ENCODE results near the gene NLGN4X. TPM values are rescaled to one million over a fixed set of nuclear protein-coding genes. Genes with fewer than 3 reads are reported as not detected.

Gene NLGN4X
- total and polyA plus RNA-seq, 9 donors = 14.7 to 52.8 (median 45.2) TPM

DNA sequence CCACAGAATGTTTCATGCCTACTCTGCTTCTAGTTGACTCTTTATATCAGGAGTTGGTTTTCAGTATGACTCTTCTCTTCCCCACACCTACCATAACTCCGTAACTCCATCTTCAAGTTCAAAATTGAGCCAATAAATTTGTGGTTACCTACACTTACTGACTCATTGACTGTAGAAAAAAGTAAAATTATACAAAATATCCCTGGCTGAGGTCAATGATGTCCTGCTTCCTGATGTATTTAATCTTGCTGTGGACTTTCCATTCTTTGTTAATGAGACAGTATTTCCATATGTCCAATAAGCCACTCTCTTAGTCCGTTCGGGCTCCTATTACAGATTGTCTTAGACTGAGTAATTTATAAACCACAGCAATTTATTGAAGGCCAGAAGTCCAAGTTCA, 9.9 kb upstream of the NLGN4X start:
- WGBS, 3 donors = 85 to 94% (median 87%) methylated on average over 3 of the region's 3 CpGs

GRCh38 chrX:6227935-6228334, 732 bp downstream of the NLGN4X start:
- Histone ChIP-seq H3K27ac (no peak overlapping the region), H3K27me3 (no peaks in the 10 kb centered on the region), H3K4me3 (peak overlapping the region; percentile 40), H3K36me3 (no peaks in the 10 kb centered on the region), H3K9me3 (no peaks in the 10 kb centered on the region), H3K4me1 (ENCODE audit: insufficient read depth) (no peaks in the 10 kb centered on the region)
- intact Hi-C loops (cut with DNase I) = no loop called here
- 1 to 4% (median 1%) methylated on average over 8 of the region's 8 CpGs for WGBS, 3 donors
- TF ChIP-seq POLR2A (IDR thresholded peaks at IDR 0.05) (no peak), CTCF (IDR thresholded peaks at IDR 0.05) (no peak), EP300 (IDR thresholded peaks at IDR 0.05) (no peak)
- no peak for DNase-seq

More for the DNA sequence above, 9.9 kb upstream of the NLGN4X start:
- DNase-seq = no peak
- no peaks in the 10 kb centered on the region for H3K9me3 ChIP-seq
- intact Hi-C loops (cut with DNase I) = no loop called here
- TF ChIP-seq POLR2A (IDR thresholded peaks at IDR 0.05) = no peak
- no peak for TF ChIP-seq EP300 (IDR thresholded peaks at IDR 0.05)
- TF ChIP-seq CTCF (IDR thresholded peaks at IDR 0.05) = no peak
- H3K4me3 ChIP-seq = no peak overlapping the region
- no peaks in the 10 kb centered on the region for H3K27me3 ChIP-seq
- H3K27ac ChIP-seq = no peak overlapping the region
- no peaks in the 10 kb centered on the region for H3K36me3 ChIP-seq
- H3K4me1 ChIP-seq (ENCODE audit: insufficient read depth) = no peaks in the 10 kb centered on the region

DNA sequence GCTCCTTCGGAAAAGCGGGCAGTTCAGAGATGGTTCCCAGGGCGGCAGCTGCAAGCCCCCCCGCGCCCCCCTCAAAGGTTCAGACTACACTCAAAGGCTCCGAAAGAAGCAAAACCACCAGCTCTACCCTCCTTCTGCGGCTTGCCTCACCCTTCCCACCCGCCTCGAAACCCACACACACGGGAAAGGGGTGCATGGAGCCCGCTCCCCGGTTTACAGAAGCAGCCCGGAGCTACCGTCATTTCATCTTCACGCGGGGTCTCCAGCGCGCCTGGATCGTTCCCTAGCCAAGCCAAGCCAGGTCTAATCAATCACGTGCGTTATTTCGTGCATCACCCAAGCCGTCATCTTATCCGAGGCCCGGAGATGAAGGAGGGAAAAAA, 1.2 kb downstream of the NLGN4X start:
- 0 to 1% (median 1%) methylated on average over 23 to 25 of the region's 25 CpGs for WGBS, 3 donors
- intact Hi-C loops (cut with DNase I) = no loop called here
- TF ChIP-seq POLR2A (IDR thresholded peaks at IDR 0.05) (no peak), EP300 (IDR thresholded peaks at IDR 0.05) (no peak), CTCF (IDR thresholded peaks at IDR 0.05) (no peak)
- peak overlapping the region; percentile 40 for H3K4me3 ChIP-seq
- H3K36me3 ChIP-seq = no peaks in the 10 kb centered on the region
- peak in 2 of 5 donors; percentile 13 to 31 for DNase-seq
- no peaks in the 10 kb centered on the region for H3K9me3 ChIP-seq
- peak overlapping the region in 1 of 2 donors; percentile 57 for H3K27ac ChIP-seq
- H3K4me1 ChIP-seq (ENCODE audit: insufficient read depth) = no peaks in the 10 kb centered on the region
- H3K27me3 ChIP-seq = no peaks in the 10 kb centered on the region

DNA sequence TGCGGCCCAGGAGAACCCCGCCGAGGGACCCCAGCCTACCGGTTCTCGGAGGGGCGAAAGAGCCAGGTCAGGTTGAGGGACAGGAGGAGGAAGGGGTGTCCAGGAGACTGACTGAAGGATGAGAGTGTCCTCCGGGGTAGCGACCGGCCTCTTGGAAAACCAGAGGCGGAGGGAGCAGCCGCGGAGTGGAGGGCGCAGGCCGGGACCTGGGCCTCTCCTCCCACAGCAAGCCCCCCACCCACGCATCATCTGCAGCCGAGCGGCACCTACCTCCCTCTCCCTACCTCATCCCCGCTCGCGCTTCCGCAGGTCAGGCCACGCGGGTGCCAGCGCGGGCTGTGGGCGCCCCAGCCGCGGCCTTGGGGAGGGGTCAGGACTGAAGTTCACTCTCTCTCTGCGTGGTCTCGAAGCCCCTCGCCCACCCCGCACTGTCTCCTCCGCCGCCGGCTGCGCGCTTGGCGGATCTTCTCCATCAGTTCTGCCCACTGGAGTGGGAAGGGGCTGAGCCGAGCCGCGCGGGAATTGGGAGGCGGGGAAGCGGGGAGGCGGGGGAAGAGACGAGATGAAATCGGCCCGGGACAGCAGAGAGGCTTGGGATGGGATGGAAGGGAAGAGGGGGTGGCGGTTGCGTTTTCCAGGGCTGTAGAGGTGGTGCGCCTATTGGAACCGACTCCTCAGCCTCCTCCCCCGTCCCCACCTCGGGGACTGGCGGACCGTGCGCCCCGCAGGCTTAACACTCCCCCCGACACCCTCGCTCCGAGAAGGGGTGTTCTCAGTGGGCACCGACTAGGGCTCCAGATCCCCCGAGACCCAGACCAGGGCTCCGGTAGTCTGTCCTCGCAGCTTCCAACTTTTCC, 1.8 kb downstream of the NLGN4X start:
- Histone ChIP-seq H3K9me3 (no peaks in the 10 kb centered on the region), H3K4me1 (ENCODE audit: insufficient read depth) (no peaks in the 10 kb centered on the region), H3K27me3 (no peaks in the 10 kb centered on the region), H3K36me3 (no peaks in the 10 kb centered on the region), H3K4me3 (peak overlapping the region; percentile 40), H3K27ac (peak overlapping the region; percentile 39 to 57)
- intact Hi-C loops (cut with DNase I) = no loop called here
- TF ChIP-seq EP300 (IDR thresholded peaks at IDR 0.05) = no peak
- TF ChIP-seq POLR2A (IDR thresholded peaks at IDR 0.05) = no peak
- TF ChIP-seq CTCF (IDR thresholded peaks at IDR 0.05) = no peak
- WGBS, 3 donors = 1% methylated on average over 60 to 65 of the region's 65 CpGs
- DNase-seq = peak; percentile 21 to 61 (median 43)
